Measurements from ENCODE around the gene PFDN4.
"Not testable (repeated sequence)": the region's sequence is repeated elsewhere in the genome, so short reads cannot be mapped to it uniquely, and the experiment has no call there.

Gene PFDN4

DNA sequence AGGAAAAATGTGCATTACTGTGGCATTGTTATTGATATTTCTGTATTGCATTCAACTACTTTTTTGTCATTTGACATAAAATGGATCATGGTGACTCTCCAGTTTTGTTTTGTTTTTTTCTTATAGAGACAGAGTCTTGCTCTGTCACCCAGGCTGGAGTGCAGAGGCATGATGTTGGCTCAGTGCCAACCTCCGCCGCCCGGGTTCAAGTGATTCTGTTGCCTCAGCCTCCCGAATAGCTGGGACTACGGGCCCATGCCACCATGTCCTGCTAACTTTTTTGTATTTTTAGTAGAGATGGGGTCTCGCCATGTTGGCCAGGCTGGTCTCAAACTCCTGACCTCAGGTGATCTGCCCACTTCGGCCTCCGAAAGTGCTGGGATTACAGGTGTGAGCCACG lies 16.8 kb downstream of the PFDN4 start:
- not testable (repeated sequence) for DNase-seq

DNA sequence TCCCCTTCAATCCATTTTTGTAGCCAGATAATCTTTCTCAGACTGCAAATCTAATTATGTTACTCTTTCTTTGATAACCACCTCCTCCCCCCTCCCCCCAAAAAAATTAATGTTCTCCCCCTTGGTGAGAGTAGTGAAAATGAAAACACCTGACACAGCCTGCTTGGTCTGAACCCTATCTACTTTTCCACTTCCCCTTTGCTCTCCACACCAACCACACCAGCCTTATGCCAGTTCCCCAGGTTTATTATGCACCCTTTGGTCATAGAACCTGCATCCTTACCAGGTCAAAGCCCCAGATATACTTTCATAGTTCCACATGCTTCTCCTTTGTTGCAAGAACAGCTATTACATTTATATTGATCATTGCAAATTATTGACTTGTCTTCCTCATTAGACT lies 19.4 kb downstream of the PFDN4 start:
- DNase-seq = no peak

DNA sequence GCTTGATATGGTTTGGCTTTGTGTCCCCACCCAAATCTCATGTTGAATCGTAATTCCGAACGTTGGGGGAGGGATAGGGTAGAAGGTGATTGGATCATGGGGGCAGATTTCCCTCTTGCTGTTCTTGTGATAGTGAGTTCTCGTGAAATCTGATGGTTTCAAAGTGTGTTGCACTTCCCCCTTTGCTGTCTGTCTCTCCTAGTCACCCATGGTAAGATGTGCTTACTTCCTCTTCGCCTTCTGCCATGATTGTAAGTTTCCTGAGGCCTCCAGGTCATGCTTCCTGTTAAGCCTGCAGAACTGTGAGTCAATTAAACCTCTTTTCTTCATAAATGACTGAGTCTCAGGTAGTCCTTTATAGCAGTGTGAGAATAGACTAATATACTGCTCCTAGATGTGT lies 19.9 kb downstream of the PFDN4 start:
- peak in 3 of 4 experiments; percentile 16 to 43 (median 39) for DNase-seq

DNA sequence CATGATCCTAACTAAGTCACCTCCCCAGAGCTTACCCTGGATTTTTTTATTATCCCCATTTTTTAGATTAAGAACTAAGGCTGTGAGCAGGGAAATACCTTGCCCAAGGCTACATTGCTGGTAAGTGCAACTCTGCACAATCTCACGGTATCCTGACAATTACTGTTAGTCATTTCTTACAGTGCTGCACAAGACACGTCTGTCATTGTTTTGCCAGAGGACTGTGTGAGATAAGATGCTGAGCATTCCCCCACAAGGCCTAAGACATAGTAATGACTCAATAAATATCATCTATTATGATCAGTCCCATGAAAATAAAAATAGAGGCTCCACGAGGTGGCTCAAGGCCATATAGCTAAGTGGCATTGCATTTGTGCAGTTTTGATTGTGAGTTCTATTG lies 21.0 kb downstream of the PFDN4 start:
- DNase-seq = no peak

DNA sequence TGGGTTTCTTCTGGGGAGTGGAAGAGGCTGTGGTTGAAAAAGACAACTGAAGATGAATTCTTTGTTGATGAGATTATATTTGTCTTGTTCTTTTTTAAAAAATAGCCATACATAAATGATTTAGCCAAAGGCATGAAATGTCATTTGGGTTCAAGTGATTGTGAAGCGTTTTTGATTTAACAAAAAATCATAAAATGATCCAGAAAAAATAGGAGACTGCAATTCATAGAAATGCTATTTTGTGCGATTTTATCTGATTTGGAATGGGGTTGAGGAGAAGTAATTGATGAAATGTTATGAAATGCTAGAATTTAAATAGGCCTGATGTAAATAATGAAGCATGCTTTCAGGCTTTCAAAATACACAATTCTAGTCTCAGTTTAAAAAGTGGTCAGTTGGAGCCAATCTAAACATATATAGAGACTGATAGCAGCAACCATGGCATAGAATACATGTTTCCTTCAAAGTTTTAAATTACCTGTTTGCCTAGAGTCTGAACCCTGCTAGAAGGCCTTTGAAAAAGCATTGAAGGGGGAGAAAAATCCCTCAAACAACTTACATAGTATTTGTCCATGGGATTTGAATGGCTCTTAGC lies 21.8 kb downstream of the PFDN4 start:
- no peak for DNase-seq

DNA sequence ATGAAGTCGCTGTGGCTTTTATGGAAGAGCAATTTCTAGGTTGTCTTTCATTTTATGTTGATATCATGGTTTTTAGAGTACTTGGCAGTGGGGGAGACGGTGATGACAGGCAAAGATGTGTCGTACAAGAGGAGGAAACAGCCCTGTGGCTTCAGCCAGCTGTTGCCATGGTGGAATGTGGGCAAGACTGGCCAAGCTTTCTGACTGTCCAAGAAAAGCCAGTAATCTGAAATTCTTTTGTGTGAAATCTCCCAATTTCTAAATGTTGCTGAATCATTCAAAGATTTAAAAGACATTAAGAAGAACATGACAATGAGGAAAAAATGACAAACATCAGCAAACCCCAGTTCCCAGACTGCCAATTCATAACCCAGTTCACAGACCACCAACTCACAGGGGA lies 23.1 kb downstream of the PFDN4 start:
- DNase-seq = no peak

DNA sequence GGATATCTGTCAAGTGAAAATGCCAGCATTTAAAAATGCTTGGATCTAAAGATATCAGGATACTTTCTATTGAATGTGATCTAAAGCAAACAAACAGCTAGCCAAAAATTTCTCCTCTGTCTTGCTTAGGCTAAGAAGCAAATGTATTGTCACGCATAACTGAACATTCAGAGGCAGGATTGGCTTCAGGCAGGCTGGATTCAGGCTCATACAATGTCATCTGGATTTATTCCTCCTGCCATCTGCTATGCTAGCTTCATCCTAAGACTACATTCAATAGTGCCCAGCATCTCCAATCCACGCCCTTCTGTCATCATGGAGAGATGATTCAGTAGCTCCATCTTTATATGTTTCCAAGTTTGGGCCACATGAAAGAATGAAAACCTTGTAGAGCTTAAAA lies 27.1 kb downstream of the PFDN4 start:
- no peak for DNase-seq

DNA sequence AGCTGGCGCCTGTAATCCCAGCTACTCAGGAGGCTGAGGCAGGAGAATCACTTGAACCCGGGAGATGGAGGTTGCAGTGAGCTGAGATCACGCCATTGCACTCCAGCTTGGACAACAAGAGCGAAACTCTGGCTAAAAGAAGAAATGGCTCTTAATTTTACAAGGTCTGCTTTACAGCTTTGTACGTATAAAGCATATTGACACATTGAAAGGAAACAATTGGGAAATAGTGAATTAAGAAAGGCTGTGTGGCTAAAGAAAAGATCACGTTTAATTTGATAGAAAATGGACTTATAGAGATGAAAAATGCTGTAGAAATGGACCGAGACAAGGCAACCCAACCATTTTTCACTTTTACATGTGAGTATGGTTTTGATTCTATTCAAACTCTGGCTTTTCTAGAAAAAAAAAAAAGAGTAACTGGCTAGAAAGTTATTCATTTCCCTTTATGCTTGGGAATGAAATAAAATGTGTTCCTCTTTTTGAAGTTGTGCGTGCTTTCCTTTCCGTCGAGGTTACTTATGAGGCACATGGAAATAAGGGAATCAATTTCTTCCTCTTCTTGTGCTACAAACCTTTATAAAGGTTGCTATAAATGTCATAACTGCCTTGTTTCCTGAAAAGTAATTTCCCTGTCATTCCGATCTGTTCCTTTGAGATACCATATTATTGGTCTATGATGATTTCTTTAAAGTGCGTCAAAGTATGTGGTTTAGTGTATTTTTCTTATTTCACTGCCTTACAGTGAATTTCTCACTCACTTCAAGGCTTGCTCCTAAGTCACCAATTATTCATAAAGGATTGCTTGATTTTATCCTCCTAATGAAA lies 29.4 kb downstream of the PFDN4 start:
- DNase-seq = peak; percentile 50 to 84 (median 68)

DNA sequence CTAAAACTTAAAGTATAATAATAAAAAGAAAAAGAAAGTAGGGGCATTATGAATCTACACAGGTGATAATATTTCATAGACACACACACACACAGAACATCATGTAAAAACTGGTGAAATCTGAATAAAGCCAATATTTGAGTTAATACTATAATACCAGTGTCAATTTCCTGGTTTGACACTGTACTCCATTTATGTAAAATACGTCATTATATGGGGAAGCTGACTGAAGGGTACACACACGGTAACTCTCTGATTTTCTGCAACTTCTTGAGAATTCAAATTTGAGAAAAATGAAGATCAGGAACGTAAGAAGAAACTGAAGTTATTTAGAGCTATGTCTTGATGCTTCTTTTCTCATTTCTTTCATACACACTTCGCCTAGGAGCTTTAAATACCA lies 36.2 kb downstream of the PFDN4 start:
- DNase-seq = no peak

DNA sequence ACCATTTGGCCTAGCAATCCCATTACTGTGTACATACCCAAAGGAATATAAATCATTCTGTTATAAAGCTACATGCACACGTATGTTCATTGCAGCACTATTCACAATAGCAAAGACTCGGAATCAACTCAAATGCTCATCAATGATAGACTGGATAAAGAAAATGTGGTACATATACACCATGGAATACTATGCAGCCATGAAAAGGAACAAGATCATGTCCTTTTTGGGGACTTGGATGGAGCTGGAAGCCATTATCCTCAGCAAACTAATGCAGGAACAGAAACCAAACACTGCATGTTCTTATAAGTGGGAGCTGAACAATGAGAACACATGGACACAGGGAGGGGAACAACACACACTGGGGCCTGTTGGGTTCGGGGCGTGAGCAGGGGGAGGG lies 40.8 kb downstream of the PFDN4 start:
- DNase-seq = not testable (repeated sequence)

DNA sequence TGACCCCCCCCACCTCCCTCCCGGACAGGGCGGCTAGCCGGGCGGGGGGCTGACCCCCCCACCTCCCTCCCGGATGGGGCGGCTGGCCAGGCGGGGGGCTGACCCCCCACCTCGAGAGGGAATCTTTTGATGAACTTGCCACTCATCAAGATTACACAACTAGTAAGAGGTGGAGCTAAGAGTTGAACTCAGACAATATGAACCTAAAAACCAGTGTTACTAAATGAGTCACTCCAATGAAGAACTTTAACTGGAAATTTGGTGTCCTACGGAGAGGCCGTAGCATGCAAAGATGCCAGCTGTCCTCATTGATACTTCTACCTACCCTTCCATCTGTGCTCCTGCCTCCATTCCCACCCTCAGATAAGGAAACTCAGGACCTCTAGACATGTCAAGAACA lies 42.8 kb downstream of the PFDN4 start:
- DNase-seq = no peak

- DNase-seq = no peak
These were observed 43.2 kb downstream of the PFDN4 start for GRCh38 chr20:54251096-54251495.

DNA sequence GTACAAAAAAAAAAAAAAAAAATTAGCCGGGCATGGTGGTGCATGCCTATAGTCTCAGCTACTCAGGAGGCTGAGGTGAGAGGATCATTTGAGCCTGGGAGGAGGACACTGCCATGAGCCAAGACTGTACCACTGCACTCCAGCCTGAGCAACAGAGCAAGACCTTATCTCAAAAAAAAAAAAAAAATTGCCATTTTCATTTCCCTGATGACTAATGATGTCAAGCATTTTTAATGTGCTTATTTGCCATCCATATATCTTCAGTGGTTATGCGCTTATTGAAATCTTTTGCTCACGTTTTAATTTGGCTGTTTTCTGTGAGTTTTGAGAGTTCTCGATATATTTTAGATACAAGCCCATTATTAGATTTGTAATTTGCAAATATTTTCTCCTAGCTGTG lies 46.7 kb downstream of the PFDN4 start:
- no peak for DNase-seq

DNA sequence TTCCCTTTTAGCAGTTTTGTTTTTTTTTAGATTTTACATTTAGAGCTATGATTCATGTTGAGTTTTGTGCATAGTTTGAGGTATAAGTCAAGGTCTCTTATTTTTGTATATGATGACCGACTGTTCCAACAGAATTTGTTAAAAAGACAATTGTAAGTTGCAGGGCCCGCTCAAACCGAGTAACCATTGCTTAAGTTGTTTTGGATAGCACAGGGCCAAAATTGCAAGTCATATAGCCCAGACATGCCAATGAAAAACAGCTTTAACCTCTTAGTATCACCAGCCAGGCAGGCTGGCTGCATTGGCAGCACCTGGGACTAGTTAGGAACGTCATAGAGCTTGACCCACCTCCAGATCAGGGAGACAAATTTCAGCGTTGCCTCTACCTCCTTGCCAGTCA lies 47.3 kb downstream of the PFDN4 start:
- DNase-seq = no peak

GRCh38 chr20:54256202-54256601 lies 48.3 kb downstream of the PFDN4 start:
- no peak for DNase-seq

DNA sequence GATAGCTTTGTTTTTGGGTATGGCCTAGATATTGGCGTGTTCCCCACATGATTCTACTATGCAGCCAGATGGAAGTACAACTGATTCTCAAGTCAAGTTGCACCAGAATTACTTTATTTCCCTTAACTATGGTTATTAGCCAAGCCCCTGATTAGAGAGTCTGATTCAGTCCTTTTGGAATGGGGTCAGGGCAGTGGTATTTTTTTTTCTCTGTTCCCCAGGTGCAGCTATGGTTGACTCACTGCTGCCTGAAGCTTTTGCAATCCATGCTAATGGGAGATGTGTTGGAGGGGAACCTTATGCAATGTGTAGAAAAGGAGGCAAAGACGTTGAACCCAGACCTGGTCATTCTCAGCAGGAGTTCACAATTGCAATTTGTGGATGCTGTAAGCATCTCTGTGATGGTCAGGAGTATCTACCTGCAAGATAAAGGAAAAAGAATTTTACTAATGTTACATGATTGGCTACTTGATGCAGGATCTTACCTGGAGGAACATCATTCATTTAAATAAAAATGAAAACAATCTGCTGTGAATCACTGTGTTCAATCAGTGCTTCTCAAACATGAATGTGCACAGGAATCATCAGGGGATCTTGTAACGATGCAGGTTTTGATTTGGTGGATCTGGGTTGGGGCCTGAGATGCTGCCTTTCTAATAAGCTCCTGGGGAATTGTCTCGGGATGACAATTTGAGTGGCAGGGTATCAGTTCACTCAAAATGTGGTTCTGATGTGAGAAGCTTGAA lies 49.4 kb downstream of the PFDN4 start:
- DNase-seq = no peak

DNA sequence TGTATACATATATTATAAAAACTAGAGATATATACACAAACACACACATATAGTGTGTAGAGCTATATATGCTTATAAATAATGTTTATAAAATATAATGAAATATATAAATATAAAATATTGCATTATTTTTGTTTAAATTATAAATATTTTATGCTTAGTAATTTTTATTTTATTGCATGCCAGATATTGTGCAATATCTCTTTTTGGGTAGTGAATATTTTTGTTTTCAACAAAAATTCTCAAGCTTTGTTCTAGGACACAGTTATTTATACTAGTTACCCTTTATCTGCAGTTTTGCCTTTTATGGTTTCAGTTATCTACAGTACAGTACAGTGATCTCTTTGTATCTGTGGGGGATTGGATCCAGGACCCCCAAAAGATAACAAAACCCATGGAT lies 52.2 kb downstream of the PFDN4 start:
- DNase-seq = no peak

DNA sequence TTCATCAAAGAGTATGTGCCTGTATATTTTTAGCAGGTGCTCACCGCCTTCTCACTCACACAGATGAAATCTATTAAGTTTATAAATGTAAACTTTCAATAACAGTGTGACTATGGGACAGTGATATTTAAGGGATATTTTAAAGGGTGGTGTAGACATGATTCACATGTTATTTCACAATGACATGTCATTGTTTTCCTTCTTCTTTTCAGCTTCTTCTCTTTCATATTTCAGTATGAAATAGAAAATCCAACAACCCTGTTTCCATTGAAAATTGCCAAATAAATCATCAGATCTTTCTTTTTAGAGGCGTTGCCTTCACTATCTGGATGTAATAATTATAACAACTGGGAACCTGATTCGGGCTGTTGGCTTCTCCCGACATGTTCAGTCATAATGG lies 54.8 kb downstream of the PFDN4 start:
- peak in 2 of 4 experiments; percentile 26 to 33 for DNase-seq

DNA sequence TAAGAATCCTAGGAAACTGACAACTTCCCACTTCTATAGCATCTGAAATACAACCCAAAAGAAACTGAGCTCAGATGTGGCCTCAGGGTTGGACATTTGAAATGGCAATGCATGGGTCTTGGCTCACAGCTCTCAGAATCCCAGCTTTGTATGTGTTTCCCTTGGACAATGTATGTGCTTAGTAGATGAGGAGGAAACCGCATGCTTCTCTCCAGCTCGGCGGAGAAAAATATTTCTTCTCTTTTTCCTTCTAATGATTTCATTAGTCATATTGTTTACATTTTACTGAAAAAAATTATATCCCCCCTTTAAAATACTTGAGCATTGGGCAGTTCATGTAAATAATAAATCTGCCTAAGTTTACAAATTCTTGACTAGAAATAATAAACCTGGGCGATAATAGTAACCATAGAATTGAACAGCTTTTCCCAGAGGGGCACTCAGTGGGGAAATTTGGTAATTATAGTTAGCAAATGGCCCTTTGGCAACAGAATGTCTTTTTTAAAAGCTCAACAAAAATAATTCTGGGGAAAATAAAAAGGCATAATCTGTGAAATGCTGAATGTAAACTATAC lies 55.3 kb downstream of the PFDN4 start:
- DNase-seq = peak in 1 of 4 experiments; percentile 6

DNA sequence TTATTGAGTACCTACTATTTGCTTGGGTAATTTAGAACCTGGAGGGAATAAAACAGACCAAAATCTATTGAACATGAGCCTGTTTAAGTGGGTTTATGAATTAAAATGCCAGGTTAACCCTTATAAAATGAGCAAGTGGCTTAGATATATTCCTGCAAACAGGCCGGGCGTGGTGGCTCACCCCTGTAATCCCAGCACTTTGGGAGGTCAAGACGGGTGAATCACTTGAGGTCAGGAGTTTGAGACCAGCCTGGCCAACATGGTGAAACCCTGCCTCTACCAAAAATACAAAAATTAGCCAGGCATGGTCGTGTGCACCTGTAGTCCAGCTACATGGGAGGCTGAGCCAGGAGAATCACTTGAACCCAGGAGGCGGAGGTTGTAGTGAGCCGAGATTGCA lies 57.9 kb downstream of the PFDN4 start:
- DNase-seq = not testable (repeated sequence)

GRCh38 chr20:54266844-54267243 lies 59.0 kb downstream of the PFDN4 start:
- DNase-seq = no peak

- DNase-seq = no peak
These were observed 59.7 kb downstream of the PFDN4 start for GRCh38 chr20:54267483-54268003.

- no peak for DNase-seq
These were observed 61.1 kb downstream of the PFDN4 start for GRCh38 chr20:54268941-54269340.

Data from suppressor macrophage (primary cell).